Measurements from ENCODE around the gene RHOA. TPM values are rescaled to one million over a fixed set of nuclear protein-coding genes. Genes with fewer than 3 reads are reported as not detected.
A peak's percentile ranks its signal among the peaks of the same experiment; 100 is the strongest.

The RHOA gene
- total RNA-seq, 1 donor from 2014 or later: 601 TPM

GRCh38 chr3:49424816-49425215 is 13.0 kb upstream of the RHOA start:
- peaks cover 14% of the 10 kb centered on the region for H3K4me1 ChIP-seq
- peaks cover 26% of the 10 kb centered on the region for H3K36me3 ChIP-seq
- TF ChIP-seq CTCF (IDR thresholded peaks at IDR 0.05): no peak
- no peaks in the 10 kb centered on the region for H3K9me3 ChIP-seq
- H3K27ac ChIP-seq: no peak overlapping the region
- ATAC-seq: no peak
- DNase-seq: no peak
- H3K27me3 ChIP-seq (ENCODE audit: low read depth): no peaks in the 10 kb centered on the region
- H3K4me3 ChIP-seq: no peak overlapping the region
- intact Hi-C loops (cut with DNase I): no loop called here

GRCh38 chr3:49422379-49423248 is 10.8 kb upstream of the RHOA start, which contains the start of gene AMT:
AMT (minus strand) TSS chr3:49422473; CDS start chr3:49422450, 23 bp downstream.
- peak; percentile 74 for DNase-seq
- peak; percentile 59 to 60 for ATAC-seq
- intact Hi-C loops (cut with DNase I): no loop called here

GRCh38 chr3:49421890-49422378 is 10.2 kb upstream of the RHOA start:
- DNase-seq: no peak
- Histone ChIP-seq H3K9me3 (no peaks in the 10 kb centered on the region), H3K4me3 (peak overlapping the region; percentile 35), H3K4me1 (peaks cover 13% of the 10 kb centered on the region), H3K27ac (no peak overlapping the region), H3K27me3 (ENCODE audit: low read depth) (no peaks in the 10 kb centered on the region), H3K36me3 (peaks cover 49% of the 10 kb centered on the region)
- no peak for TF ChIP-seq CTCF (IDR thresholded peaks at IDR 0.05)
- intact Hi-C loops (cut with DNase I): no loop called here
- peak; percentile 3 to 8 for ATAC-seq

More at GRCh38 chr3:49422379-49423248, 10.8 kb upstream of the RHOA start, which contains the start of gene AMT:
- Histone ChIP-seq H3K4me1 (peaks cover 6% of the 10 kb centered on the region), H3K27ac (no peak within 1 kb of the TSS), H3K27me3 (ENCODE audit: low read depth) (no peaks in the 10 kb centered on the region), H3K4me3 (peak within 1 kb of the TSS; percentile 35), H3K36me3 (peaks cover 43% of the 10 kb centered on the region), H3K9me3 (no peaks in the 10 kb centered on the region)
- TF ChIP-seq CTCF (IDR thresholded peaks at IDR 0.05): no peak

GRCh38 chr3:49417516-49418120 is 5.8 kb upstream of the RHOA start:
- ATAC-seq (no peak), DNase-seq (no peak)
- Histone ChIP-seq H3K4me3 (no peak overlapping the region), H3K4me1 (peaks cover 46% of the 10 kb centered on the region), H3K27me3 (ENCODE audit: low read depth) (no peaks in the 10 kb centered on the region), H3K36me3 (peaks cover 54% of the 10 kb centered on the region), H3K27ac (peak overlapping the region; percentile 73), H3K9me3 (no peaks in the 10 kb centered on the region)
- TF ChIP-seq CTCF (IDR thresholded peaks at IDR 0.05): no peak
- intact Hi-C loops (cut with DNase I): no loop called here

- no peak for DNase-seq
- Histone ChIP-seq H3K4me1 (peaks cover 45% of the 10 kb centered on the region), H3K4me3 (no peak overlapping the region), H3K36me3 (peaks cover 54% of the 10 kb centered on the region), H3K9me3 (no peaks in the 10 kb centered on the region), H3K27ac (peak overlapping the region; percentile 73), H3K27me3 (ENCODE audit: low read depth) (no peaks in the 10 kb centered on the region)
- TF ChIP-seq CTCF (IDR thresholded peaks at IDR 0.05): no peak
- intact Hi-C loops (cut with DNase I): no loop called here
- ATAC-seq: no peak
Observed at GRCh38 chr3:49416867-49417266, 5.1 kb upstream of the RHOA start.

All from lower lobe of right lung (tissue), 2 donors.